GM12873 (cell line): ENCODE results near the gene AGTPBP1.

Experiments used
- TF ChIP-seq, protein P1 (sequence below): IDR thresholded peaks from 2 replicates; pipeline ENCODE4 v1.5.1; 2012; ENCODE audit warnings: low read depth, mild to moderate bottlenecking, moderate library complexity, low read length, control low read depth; ENCODE audit not compliant: insufficient read depth; ENCODE audit errors: missing control alignments

AGTPBP1 gene

DNA sequence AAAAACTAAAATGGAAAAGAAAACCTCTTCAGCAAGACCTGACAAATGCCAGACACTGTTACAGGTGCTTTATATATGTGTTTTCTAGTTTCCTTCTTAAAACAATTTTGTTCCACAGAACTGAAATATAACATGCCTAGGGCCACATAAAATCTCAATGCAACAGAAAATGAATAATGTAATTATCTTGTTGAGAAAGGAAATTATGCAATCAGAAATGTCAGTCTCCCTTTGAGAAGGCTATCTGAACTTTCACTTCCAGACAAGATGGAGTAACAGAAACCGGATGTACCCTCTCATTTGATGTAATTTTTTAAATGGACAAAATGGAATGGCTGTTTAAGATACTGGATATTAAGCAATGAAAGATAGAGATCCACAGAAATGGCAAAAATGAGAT is 79.2 kb downstream of the AGTPBP1 start:
- TF ChIP-seq, protein P1, sequence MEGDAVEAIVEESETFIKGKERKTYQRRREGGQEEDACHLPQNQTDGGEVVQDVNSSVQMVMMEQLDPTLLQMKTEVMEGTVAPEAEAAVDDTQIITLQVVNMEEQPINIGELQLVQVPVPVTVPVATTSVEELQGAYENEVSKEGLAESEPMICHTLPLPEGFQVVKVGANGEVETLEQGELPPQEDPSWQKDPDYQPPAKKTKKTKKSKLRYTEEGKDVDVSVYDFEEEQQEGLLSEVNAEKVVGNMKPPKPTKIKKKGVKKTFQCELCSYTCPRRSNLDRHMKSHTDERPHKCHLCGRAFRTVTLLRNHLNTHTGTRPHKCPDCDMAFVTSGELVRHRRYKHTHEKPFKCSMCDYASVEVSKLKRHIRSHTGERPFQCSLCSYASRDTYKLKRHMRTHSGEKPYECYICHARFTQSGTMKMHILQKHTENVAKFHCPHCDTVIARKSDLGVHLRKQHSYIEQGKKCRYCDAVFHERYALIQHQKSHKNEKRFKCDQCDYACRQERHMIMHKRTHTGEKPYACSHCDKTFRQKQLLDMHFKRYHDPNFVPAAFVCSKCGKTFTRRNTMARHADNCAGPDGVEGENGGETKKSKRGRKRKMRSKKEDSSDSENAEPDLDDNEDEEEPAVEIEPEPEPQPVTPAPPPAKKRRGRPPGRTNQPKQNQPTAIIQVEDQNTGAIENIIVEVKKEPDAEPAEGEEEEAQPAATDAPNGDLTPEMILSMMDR = no peak

DNA sequence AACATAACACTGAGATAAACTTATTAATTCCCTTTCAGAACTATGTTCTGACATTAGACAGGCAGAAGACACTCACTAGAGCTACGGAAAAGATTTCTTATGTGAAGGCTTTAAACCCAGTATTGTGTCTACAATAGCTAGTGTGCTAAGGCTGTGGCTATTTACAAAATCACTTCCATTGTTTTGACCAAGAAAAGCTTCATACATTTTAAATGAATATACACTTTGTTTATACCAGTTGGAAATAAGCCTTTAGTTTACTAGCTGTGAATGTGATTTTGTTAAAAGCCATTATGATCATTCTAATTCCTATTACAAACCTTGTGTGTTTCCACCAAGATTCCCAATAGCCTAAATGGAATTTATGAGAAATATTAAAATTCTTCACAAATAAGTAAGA is 83.0 kb downstream of the AGTPBP1 start:
- TF ChIP-seq, protein P1 = no peak

DNA sequence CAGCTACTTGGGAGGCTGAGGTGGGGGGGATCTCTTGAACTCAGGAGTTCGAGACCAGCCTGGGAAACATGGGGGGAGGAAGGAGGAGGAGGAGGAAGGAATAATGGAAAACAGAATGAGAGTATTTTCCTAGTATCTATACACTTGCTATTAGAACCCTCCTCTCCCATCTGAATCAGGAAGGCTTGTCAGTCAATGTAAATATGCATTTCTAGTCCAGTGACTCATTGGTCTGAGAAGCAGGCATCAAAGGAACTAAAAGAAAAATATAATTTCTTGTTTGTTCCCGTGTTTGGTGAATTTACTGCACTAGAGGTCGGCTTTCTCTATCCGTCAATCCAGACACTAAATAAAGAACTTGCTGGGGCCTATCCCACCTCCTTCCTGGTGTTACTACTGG is 88.6 kb downstream of the AGTPBP1 start:
- TF ChIP-seq, protein P1 = no peak

DNA sequence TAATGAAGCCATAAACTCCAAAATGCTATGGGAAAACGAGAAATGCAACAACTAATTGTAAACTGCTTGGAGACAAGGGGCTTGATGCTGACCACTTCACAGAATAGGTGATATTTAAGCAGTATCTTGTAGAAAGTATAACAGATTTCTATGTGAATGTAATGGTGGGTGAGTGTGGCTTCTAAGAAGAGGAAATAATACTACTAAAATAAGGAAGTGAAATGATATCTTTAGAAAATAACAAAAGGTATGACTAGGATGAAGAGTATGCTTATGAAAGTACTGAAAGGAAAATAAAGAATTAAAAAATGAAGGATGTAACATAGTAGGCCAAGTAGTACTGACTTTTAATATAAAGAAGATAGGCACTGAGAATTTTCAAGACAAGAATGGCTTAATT is 94.2 kb downstream of the AGTPBP1 start:
- TF ChIP-seq, protein P1 = no peak

DNA sequence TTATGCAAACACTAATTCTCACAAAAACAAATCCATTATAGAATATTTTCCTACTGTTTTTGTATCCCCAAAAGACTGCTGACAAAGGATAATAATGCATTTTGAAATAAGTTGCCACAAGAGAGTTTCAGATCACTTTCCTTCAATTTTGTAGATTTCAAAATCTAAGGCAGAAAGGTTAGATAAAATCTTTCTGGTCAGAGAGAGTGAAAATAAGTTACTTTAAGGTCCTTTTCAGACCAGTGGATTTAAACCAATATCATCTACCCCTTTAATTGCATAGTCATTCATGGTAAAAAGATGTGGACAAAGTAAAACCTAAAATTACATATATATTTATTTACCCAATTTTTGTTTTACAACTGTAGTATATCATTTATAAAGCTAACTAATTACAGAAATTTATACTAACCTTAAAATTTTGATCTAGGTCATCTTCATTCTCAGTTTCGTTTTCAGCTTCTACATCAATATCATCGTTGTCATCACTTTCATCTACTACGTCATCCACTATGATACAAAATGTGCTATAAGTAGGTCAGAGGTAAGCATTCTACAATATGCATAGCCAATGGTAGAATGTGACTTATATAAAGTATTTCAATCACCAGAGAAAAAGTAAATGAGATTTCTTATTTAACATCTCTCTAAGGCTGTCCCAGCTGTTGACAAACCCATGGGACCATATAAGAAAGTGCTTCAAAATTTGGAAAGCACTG is 95.7 kb downstream of the AGTPBP1 start:
- TF ChIP-seq, protein P1 = no peak

DNA sequence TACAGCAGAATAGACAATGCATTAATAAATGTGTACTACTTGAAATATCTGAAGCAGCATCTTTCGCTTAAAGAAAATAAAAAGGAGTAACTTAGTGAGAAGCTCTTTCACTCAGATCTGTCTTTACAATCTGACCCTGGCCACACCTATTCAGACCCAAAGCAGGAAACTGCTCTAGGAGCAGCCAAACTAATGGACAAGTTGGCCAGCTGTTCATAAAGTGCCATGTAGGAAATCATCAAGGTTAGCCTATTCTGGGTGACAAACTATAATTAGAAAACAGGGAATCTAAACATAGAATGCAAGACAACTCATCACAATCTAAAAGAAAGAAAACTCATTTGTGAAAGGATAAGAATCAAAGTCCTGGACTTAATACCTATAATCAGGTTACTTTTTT is 101.3 kb downstream of the AGTPBP1 start:
- TF ChIP-seq, protein P1 = no peak

DNA sequence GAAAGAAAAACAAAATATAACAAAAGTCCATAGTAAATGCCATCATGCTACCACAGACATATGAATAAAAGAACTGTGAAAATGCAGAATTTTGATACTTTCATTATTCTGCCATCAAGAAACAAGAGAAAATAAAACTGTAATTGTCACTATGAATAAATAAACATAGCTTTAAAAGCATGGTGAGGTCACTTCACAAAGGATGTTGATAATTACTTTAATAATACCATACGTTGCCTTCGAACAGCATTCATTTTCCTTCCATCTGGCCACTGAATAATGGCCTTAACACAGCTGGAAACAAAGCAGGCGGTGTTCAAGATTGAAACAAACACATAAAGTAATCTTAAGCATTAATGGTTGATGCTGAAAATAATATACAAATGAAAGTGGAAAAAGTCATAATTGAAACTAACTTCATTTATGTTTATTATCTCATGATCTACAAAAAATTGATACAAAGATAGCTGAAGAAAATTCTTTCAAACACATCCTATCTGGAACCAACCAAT is 102.0 kb downstream of the AGTPBP1 start:
- TF ChIP-seq, protein P1 = no peak

DNA sequence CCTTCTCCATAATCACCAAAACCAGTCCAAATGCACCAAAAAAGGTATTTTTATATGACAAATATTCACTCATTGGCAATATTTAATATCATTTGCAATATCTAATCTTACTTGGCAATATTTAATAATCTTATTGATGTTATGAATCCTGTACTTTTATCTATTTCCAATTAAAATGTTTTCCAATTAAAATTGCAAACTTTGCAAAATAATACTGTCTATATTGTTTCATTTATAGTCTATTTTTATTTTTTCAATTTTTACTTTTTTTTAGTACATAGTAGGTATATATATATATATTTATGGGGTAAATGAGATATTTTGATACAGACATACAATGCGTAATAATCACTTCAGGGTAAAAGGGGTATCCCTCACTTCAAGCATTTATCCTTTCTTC is 109.9 kb downstream of the AGTPBP1 start:
- TF ChIP-seq, protein P1 = no peak
